Activated CD4-positive, alpha-beta T cell treated with anti-CD3 and anti-CD28 coated beads, Interleukin-2, amount 50 U/mL, for 1 hour (primary cell): ENCODE measurements around the gene TMA16.
"Not testable (repeated sequence)": the region's sequence is repeated elsewhere in the genome, so short reads cannot be mapped to it uniquely, and the experiment has no call there.

Experiments used
- DNase-seq: peaks from one replicate; pipeline ENCODE4 v3.0.0-alpha.2; 2020

Gene TMA16

DNA sequence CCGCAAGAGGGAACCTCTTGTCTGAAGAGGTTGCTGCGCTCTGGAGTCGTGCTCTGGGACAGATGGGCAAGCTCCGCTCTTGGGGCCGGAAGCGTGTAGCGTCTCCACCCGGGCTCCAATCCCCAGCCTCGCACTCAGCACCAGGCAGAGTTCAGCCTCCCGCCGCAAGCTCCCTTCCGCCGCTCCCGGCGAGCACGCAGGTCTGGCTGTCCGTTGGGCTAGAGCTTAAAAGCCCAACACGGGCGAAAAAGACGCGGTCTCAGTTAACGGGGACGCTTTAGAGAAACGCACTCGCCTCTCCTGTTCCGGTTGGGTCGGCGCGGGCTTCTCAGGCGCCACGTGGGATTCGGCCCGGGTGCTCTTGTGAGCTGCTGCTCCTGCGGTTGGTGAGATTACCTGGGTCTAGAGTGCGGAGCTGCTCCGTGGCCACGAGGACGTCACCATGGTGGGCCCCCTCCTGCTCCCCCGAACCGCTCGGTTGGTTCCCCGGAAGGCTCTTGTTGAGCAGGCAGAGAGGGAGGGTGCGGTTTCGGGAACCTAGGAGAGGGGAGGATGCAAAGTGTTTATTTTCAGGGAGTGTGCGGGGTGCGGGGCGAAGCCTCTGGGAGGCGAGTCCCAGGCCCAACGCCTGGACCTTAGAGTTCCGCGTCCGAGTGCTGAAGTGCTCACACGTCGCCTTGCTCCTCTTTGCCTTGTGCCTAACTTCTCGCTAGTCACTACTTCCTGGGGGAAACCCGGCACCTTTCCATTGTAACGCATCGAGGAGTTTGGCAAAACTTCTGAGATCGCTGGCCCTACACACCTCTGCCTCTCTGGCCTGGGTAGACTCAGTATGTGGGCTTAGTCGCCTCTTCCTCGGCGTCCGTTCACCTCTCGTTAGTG, at the start of gene TMA16:
TMA16 (plus strand) TSS at position 331 of the 882 bp plus-strand sequence; CDS start at position 443, 112 bp downstream.
- peak; percentile 76 for DNase-seq

DNA sequence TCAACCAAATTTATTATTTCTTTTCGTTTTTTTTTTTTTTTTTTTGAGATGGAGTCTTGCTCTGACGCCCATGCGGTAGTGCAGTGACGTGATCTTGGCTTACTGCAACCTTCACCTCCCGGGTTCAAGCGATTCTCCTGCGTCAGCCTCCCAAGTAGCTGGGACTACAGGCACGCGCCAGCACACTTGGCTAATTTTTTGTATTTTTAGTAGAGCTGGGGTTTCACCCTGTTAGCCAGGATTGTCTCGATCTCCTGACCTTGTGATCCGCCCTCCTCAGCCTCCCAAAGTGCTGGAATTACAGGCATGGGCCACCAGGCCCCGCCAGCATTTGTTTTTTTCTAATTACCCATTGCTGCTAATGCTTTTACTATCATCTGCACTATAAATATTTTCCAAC, 47.5 kb upstream of the TMA16 start:
- DNase-seq, result not testable (repeated sequence)

- DNase-seq, result no peak
Observed at GRCh38 chr4:163447481-163447880, 47.0 kb upstream of the TMA16 start.

DNA sequence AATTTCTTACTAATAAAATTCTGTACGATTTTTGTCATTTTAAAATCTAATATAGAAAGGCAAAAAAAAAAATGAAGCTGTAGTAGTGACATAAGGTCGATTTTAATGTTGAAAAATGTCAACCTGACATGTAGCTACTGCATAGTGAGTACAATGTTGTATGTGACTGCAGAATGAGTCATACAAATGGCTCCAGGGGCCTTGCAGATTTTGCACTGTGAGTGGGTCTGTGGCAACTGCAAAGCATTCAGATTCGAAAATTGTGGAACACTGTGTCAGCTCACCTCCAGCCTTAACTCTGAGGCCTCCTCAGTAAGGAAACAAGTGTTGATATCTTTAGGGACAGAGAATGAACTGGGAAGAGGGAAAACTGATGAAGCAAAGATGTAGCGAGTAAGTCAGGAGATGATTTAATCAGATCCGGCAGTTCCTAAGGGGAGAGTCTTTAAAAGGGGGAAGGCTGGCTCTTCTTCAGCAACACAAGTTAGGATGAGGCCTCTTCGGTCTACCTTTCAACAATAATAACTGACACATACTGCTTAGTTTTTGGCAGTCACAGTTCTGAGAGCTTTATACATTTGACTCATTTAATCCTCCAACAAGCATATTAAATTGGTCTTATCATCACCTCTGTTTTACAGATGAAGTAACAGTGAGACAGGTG, 45.8 kb upstream of the TMA16 start:
- no peak for DNase-seq

DNA sequence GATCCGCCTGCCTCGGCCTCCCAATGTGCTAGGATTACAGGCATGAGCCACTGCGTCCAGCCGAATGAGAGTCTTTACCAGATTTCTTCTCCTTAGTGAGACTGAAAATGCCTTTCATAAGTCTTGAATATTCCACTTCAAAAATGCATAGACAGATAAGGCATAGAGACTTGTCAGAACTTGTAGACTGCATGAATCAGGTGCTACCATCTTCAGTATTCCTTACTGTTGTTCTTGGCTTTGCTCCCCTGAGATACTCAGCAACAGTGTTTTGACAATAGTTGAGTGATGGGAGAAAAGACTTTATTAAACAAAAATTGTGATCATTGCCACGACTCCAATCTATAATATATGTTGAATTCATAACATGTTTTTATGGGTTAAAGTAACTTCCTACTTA, 31.9 kb upstream of the TMA16 start:
- DNase-seq, result no peak

DNA sequence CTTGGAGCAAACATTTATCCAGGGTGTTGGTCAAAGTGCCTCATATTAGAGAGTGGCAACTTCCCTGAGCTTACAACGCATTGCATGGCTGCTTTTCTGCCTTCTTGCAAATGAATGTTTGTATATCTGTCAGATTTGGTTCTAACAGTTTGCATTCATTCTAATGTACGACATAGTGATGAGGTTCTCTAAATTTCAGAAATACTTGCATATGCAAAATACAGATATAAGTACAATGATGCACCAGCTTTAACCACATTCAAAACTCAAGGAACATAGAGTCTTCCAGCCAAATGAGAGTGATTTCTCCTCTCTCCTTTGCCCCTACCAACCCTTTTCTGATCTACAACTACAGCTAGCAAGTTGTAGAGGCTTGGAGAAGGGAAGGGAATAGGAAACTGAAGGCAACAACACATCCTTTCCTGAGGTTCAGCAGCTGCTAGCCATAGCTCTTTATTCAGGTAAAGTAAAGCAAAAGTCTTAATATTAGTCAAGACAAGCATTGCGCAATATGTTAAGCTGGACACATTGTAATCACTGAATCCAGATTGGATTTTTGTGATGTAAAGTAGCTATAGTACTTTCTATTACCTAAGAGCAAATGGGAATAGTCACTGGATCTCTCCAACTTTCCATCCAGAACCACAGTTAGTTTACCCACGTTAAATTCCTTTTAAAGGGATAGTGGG, 27.3 kb upstream of the TMA16 start:
- DNase-seq, result no peak

DNA sequence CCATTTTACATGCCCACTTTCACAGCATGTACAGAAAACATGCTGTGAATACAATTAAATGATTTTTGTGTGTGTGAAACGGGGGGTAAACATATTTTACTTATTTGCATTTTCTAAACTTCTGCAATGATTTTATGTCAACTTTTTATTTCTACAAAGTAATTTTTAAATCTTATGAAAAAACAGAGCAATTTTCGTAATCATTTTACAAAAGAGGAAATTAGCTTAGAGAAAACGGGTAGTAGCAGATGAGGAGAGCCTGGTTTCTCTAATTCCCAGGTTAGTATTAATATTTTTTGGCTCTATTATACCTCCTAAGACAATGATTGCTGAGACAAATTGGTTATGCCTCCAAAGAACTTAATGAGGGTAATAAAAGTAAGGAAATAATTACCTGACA, 24.1 kb upstream of the TMA16 start:
- no peak for DNase-seq

GRCh38 chr4:163473130-163473529, 21.4 kb upstream of the TMA16 start:
- no peak for DNase-seq

GRCh38 chr4:163473576-163473975, 20.9 kb upstream of the TMA16 start, which contains the start of gene TKTL2:
TKTL2 (minus strand) TSS chr4:163473754; CDS start chr4:163473734, 20 bp downstream.
- no peak for DNase-seq

- DNase-seq, result no peak
Observed at GRCh38 chr4:163474027-163474426, 20.5 kb upstream of the TMA16 start.

DNA sequence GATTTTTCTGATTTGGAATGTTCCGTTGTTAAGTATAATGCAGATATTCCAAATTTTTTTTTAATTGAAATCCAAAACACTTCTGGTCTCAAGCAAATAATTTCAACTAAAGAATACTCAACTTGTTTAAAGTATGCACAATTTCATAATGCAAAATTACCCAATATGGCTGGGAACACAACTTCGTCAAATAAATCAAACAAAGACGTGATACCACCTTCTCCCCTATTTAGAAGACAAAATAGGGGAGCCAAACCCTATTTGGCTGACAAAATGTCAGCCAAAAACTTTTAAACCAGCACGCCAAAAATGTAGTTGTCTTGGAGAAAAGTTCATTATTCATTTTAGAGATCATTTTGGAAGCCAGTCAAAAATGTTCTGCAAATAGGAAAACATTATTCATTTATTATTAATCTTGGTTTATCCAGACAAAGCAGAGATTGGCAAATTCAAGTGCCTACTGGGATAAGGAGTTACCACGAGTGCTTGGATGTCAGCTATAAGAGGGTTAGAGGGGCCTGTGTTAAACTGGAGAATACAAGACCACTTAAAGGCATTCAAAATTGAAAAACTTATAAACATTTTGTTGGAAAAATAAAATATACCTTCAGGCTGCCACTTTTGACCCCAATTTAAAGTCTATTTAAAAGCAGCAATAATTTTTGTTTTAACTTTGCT, 17.6 kb upstream of the TMA16 start:
- DNase-seq, result no peak

DNA sequence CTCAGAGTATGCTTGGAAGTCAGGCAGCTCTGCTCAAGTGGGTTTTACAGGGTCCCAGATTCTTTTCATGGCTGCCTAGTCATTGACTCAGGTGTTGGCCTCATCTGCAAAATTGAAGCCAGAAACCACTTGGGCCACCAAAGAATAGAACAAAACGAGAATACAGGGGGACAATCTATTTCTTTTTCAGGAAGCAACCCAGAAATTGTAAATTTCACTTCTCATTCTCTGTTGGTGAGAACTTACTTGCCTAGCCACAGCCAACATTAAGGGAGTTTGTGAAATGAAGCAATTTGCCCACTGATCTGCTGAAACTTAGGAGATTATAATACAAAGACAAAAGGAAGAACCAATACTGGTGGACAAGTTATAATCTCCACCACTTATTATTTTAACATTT, 12.3 kb upstream of the TMA16 start:
- DNase-seq, result no peak

GRCh38 chr4:163484906-163485305, 9.6 kb upstream of the TMA16 start:
- DNase-seq, result peak; percentile 46

DNA sequence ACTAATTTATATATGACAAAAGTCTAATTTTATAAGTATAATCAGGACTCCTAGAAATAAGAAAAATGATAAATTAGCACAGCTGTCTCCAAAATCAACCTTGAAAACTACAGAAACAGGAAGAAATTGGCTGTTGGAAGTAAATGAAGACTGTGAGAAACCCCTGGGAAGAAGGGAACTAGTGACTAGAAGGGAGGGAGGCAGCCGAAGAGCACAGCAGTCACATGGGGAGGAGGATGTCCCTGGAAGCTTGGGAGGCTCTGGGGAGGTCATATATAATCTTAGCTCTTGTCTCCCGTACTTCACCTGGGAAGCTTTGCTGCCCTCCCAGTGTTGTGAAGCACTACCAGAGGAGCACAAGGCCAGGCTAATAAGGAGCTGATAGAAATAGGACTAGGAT, 8.9 kb upstream of the TMA16 start:
- DNase-seq, result no peak

GRCh38 chr4:163486321-163486720, 8.2 kb upstream of the TMA16 start:
- no peak for DNase-seq

- no peak for DNase-seq
Observed at GRCh38 chr4:163489929-163490328, 4.6 kb upstream of the TMA16 start.

- DNase-seq, result no peak
Observed at GRCh38 chr4:163492951-163493504, 1.5 kb upstream of the TMA16 start.

- DNase-seq, result no peak
Observed at GRCh38 chr4:163493643-163494359, 689 bp upstream of the TMA16 start.

DNA sequence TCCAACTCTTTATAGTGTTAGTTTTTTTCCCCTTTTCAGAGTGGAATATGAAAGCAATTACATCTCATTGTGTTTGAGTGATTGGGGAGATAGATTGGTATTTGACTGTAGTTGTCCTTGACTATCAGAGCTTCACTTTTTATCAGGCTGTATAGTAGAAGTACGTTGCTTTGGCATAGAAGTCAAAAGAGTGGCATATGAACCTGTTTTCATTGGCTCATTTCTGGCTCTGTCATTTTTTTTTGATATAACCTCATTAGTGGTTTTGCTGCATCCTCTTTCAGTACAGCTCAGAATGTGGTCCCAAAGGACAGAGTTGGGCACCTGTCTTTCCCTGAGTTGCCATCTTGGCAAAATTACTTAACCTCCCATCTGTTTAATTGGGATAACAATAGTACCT, 1.4 kb downstream of the TMA16 start:
- no peak for DNase-seq

GRCh38 chr4:163500586-163500985, 6.1 kb downstream of the TMA16 start:
- DNase-seq, result no peak

- DNase-seq, result no peak
Observed at GRCh38 chr4:163505374-163505773, 10.9 kb downstream of the TMA16 start.

DNA sequence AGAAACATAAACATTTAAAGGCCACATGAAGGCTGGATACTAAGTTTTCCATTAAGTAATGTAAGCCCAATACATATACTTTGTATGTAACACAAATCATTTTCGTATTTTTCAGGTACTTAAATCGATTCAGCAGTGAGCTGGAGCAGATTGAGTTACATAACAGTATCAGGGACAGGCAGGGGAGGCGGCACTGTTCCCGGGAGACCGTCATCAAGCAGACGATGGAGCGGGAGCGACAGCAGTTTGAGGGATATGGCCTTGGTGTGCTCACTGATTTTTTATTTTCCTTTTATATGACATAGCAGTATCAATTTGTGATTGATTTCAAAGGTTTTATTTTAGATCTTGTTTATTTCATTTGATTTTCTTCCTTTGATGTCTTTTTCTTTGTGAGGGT, 20.7 kb downstream of the TMA16 start:
- no peak for DNase-seq
